Stimulated activated memory B cell treated with anti-CD40 and anti-IgM and Interleukin-4, amounts not matched to agents 10 μg/mL and 1 μg/mL and 100 μg/mL, for 72 hours (primary cell): ENCODE data around the gene UFSP1.

ENCODE experiments used
- ATAC-seq: fragments of 150-1000 bp; cut with Tn5 transposase; 2 replicates; pipeline ENCODE4 v1.10.0; 2021
- H3K27ac Mint-ChIP-seq: one replicate; pipeline ENCODE4 v1.8.0; 2022; ENCODE audit warnings: mild to moderate bottlenecking, mixed read lengths
- H3K27me3 Mint-ChIP-seq: one replicate; pipeline ENCODE4 v1.8.0; 2022; ENCODE audit warnings: mixed read lengths
- H3K36me3 Mint-ChIP-seq: one replicate; pipeline ENCODE4 v1.8.0; 2022; ENCODE audit warnings: mixed read lengths
- H3K4me1 Mint-ChIP-seq: one replicate; pipeline ENCODE4 v1.8.0; 2022; ENCODE audit warnings: mixed read lengths
- H3K4me3 Mint-ChIP-seq: one replicate; pipeline ENCODE4 v1.8.0; 2022; ENCODE audit warnings: mild to moderate bottlenecking, moderate library complexity, mixed read lengths
- H3K9me3 Mint-ChIP-seq: one replicate; pipeline ENCODE4 v1.8.0; 2022; ENCODE audit warnings: mixed read lengths

Gene UFSP1

DNA sequence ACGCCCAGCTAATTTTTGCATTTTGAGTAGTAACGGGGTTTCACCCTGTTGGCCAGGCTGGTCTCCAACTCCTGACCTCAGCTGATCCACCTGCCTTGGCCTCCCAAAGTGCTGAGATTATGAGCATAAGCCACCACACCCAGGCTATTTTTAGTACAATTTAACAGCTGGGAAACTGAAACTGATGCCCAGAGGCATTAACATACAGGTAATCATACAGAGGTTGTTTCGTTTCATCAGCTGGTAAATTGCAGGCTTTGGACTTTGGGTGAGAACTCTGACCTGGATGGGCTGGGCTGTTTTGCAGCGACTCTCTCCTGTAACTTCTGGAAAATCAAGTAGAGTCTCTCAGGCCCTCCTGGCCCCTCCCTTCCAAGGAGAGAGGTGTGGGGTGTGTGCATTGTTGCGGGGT, 12.4 kb upstream of the UFSP1 start:
- Mint-ChIP-seq H3K27ac (no peak overlapping the region), H3K9me3 (no peaks in the 10 kb centered on the region), H3K4me3 (no peak overlapping the region), H3K27me3 (peaks cover 51% of the 10 kb centered on the region), H3K4me1 (no peaks in the 10 kb centered on the region), H3K36me3 (no peaks in the 10 kb centered on the region)
- no peak for ATAC-seq

DNA sequence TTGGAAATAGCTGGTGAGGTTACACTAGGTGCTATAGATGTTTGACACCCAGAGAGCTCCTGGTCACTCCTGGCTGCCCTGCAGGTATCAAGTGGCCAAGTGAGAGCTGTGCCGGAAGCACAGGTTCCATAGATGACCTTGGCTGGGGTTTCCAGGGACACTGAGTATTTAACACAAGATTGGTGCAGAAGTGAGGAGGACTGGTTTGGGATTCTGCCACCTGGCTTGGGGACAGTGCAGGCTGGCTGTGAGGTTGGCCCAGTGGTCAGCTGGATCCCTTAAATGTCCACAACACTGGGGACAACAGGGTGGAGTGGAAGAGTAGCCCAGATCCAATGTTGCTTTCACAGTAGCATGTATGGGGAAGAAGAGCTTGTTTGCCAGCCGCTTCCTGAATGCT, 11.5 kb upstream of the UFSP1 start:
- no peaks in the 10 kb centered on the region for H3K36me3 Mint-ChIP-seq
- peaks cover 6% of the 10 kb centered on the region for H3K4me1 Mint-ChIP-seq
- H3K27me3 Mint-ChIP-seq, result peaks cover 58% of the 10 kb centered on the region
- no peaks in the 10 kb centered on the region for H3K9me3 Mint-ChIP-seq
- no peak for ATAC-seq
- no peak overlapping the region for H3K27ac Mint-ChIP-seq
- H3K4me3 Mint-ChIP-seq, result no peak overlapping the region

DNA sequence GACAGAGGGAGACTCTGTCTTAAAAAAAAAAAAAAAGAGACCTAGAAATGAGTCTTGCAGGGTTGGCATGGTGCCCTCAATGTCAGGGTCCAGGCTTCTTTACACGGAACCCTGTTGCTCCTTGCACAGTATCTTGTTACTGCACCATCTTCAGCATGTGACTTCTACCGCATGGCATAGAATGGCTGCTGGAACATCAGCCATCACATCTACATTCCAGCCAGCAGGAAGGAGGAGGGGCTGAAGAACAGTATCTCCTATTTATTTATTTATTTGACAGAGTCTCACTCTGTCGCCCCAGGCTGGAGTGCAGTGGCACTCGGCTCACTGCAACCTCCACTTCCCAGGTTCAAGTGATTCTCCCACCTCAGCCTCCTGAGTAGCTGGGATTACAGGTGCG, 9.9 kb upstream of the UFSP1 start:
- no peak for ATAC-seq
- H3K4me1 Mint-ChIP-seq, result peaks cover 16% of the 10 kb centered on the region
- no peaks in the 10 kb centered on the region for H3K36me3 Mint-ChIP-seq
- no peak overlapping the region for H3K27ac Mint-ChIP-seq
- H3K4me3 Mint-ChIP-seq, result no peak overlapping the region
- H3K9me3 Mint-ChIP-seq, result no peaks in the 10 kb centered on the region
- peaks cover 70% of the 10 kb centered on the region for H3K27me3 Mint-ChIP-seq

DNA sequence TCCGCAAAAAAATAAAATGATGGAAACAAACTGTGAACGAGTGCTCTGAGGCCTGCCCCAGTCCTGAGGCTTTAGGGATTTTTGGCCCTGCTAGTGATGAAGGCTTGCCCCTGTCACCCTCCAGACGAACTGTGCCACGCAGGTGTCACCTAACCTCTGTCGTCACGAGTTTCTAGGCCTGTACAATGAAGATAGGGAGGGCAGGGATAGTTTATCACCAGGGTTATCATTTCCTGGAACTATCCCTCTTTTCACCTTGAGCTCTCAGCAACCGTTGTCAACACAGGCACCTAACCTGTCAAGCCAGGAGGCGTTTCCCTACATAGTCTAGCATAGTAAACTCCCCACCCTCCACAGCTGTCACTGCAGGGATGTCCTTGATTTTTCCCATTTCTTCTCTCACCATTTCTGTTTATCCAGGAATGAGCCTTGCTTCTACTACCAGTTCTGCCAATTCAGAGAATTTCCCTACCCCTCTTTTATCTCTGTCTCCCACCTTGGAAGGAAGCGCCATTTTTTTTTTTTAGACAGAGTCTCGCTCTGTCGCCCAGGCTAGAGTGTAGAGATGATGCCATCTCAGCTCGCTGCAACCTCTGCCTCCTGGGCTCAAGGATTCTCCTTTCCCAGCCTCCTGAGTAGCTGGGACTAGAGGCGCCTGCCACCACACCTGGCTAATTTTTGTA, 8.4 kb upstream of the UFSP1 start:
- H3K36me3 Mint-ChIP-seq, result no peaks in the 10 kb centered on the region
- no peak overlapping the region for H3K27ac Mint-ChIP-seq
- H3K4me1 Mint-ChIP-seq, result peaks cover 23% of the 10 kb centered on the region
- ATAC-seq, result no peak
- no peaks in the 10 kb centered on the region for H3K9me3 Mint-ChIP-seq
- H3K4me3 Mint-ChIP-seq, result no peak overlapping the region
- H3K27me3 Mint-ChIP-seq, result peaks cover 83% of the 10 kb centered on the region

DNA sequence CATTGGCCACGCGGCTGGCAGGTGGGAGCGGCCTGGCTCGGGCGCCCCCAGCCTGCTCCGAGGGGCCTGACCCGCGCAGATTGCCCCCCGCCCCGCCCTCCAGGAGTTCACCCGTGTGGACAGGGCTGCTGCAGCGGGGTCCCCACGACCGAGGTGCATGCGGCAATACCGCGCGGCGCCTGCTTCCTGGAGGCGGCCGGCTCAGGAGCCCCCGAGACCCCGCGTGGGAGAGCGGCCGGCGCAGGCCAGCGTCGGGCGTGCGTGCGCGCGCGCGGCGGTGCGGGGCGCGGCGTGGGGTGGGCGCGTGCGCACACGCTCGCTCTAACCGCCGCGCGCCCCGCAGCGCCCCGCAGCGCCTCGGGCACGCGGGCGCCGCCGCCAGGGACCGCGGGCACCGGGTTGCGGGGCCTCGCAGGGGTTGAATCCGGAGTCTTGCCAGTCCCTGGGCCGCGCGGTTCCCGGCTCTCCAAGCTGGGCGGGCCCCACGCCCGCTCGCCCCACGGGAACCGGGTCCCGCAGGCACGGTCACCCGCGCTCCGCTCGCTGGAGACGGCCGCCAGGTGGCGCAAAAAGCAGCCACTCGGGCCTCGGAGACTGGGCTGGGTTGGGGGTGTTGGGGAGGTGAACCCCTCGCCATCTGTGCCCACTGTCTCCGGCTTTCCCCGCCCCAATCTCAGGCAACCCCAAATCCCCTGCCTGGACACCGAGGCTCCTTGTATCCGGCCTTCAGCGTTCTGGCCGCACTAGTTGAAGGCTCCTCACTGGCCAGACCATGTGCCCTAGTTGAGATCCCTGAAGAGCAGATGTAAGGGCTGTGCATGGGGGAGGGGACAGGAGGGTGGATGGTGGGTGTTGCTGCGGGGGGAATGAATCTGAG, 7.5 kb upstream of the UFSP1 start:
- peaks cover 84% of the 10 kb centered on the region for H3K27me3 Mint-ChIP-seq
- no peak overlapping the region for H3K27ac Mint-ChIP-seq
- H3K9me3 Mint-ChIP-seq, result no peaks in the 10 kb centered on the region
- H3K4me3 Mint-ChIP-seq, result peak overlapping the region; percentile 47
- peak; percentile 42 for ATAC-seq
- H3K4me1 Mint-ChIP-seq, result peaks cover 23% of the 10 kb centered on the region
- H3K36me3 Mint-ChIP-seq, result no peaks in the 10 kb centered on the region

DNA sequence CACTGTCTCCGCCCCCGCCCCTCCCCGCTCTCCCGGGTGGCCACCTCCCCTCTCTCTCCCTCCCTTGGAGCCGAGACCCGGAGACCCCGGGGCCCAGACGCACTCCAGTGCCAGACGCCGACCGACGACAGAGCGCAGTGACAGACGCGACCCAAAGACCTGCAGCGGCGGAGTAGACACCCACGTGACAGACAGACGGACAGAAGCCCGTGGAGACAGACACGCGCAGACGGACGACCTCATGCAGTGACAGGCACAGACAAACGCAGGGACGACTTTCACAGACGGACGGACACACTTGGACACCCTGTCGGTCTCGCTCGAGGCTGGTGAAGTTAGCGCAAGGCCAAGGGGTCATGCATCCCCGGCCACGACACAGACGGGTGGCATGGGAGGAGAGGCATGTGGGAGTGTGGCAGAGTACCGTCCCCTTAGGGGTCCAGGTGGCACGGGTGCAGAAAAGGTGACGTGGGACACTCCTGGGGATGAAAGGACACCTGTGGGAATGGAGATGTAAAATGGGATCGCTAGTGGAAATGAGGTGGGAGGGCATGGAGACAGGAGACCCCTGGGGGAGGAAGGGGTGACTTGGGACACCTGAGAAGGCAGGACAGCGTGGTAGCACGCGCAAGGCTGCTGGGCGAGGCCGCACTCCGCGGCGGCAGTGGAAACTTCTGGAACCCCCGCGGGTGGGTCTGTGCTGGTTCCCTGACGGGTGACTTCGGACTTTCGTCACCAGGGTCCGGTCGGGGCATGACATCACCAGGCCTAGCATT, 6.6 kb upstream of the UFSP1 start:
- no peak for ATAC-seq
- Mint-ChIP-seq H3K4me3 (peak overlapping the region; percentile 77), H3K27me3 (peaks cover 89% of the 10 kb centered on the region), H3K36me3 (no peaks in the 10 kb centered on the region), H3K27ac (no peak overlapping the region), H3K4me1 (peaks cover 28% of the 10 kb centered on the region), H3K9me3 (no peaks in the 10 kb centered on the region)

DNA sequence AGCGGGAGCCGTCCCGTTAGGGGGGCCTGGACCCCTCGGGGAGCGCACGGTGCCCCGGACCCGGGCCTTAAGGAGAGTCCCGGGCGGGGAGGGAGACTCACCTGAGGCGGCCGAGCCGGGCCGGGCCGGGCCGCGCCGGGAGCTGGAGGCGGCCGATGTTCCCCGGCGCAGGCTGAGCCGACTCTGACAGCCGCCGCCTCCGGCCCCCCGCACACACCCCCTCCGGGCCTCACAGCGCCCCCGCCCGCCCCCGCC, 6.1 kb upstream of the UFSP1 start, which contains the start of gene ACHE:
Gene ACHE, minus strand, starts transcription at position 188 of the 255 bp plus-strand sequence. CDS start 1,656 bp downstream, outside the sequence.
- H3K27me3 Mint-ChIP-seq, result peaks cover 89% of the 10 kb centered on the region
- ATAC-seq, result peak; percentile 31
- peak within 1 kb of the TSS; percentile 77 for H3K4me3 Mint-ChIP-seq
- no peaks in the 10 kb centered on the region for H3K9me3 Mint-ChIP-seq
- H3K36me3 Mint-ChIP-seq, result no peaks in the 10 kb centered on the region
- H3K4me1 Mint-ChIP-seq, result peaks cover 33% of the 10 kb centered on the region
- H3K27ac Mint-ChIP-seq, result no peak within 1 kb of the TSS

DNA sequence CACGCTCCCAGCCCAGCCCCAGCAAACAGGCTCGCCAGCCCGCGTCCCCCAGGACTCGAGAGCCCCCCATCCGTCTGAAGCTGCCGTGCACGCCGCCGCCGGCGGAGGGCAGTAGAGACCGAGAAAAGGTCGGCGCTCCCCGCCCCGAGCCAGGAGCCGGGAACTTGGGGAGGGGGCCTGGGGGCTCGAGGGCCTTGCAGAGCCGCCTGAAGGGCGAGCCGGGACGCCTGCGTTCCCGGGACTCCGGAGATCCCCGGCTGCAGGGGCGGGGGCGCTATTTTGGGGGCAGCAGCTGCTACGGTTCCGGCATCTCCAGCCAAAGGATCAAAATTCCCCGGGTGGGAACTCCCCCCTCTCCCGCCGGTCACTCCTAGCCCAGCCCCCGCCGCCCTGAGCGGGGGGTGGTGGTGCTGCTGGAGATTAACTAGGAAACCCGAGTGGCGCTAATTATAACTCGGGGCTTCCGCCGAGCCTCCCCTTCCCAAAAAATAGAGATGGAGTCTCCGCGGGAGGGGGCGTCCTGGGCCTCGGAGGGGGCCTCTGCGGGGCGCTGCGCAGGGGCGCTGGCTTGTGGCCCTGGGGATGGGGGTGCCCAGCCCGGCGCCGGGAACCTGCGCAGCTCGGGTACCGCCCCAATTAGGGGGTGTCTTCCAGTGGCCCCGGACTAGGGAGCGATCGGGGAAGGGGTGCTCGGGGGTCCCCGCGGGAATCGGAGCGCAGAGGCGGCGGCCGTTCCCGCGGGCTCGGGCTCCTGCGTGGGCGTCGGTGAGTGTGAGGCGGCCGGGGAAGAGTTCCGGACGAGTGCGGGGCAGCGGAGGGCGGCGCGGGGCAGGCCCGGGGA, 5.6 kb upstream of the UFSP1 start:
- Mint-ChIP-seq H3K9me3 (no peaks in the 10 kb centered on the region), H3K4me1 (peaks cover 39% of the 10 kb centered on the region), H3K4me3 (peak overlapping the region; percentile 55), H3K27me3 (peaks cover 89% of the 10 kb centered on the region), H3K36me3 (no peaks in the 10 kb centered on the region), H3K27ac (no peak overlapping the region)
- peak; percentile 43 for ATAC-seq

DNA sequence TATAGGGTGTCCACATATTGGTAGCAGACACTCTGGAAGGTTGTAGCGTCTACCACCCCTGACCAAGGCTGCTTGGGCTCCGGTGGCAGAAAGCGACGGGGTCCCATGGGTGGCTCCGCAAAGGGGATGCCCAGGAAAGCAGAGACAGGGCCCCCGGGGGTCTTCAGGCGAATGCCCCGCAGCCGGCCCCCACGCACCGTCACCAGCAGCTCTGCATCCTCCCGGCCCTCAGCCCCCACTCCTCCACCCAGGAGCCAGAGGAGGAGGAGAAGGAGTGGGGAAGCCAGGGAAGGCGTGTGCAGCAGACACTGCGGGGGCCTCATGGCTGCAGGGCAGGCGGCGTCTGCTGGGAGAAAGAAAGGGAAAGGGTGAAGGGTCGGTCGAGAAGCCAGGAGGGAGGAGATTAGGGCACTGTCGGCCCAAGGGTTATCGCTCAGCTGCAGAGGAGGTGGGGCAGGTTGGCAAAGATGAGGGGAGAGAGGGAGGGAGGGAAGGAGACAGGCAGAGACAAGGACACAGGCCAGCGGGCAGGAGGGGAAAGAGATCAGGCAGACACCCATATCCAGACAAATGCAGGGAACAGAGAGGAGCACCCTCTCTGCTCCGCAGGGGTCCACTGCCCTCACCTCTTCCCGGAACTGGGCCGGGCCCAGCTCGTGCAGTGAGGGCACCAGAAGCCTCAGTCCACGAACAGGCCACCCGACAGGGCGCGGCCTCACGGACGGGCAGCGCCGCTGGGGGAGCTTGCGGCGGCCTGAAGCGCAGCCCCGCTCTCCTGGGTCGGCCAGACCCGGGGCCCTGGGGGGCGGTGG, 4.6 kb upstream of the UFSP1 start:
- ATAC-seq, result no peak
- Mint-ChIP-seq H3K4me1 (peaks cover 43% of the 10 kb centered on the region), H3K4me3 (peak overlapping the region; percentile 60), H3K36me3 (no peaks in the 10 kb centered on the region), H3K9me3 (no peaks in the 10 kb centered on the region), H3K27ac (no peak overlapping the region), H3K27me3 (peaks cover 83% of the 10 kb centered on the region)

DNA sequence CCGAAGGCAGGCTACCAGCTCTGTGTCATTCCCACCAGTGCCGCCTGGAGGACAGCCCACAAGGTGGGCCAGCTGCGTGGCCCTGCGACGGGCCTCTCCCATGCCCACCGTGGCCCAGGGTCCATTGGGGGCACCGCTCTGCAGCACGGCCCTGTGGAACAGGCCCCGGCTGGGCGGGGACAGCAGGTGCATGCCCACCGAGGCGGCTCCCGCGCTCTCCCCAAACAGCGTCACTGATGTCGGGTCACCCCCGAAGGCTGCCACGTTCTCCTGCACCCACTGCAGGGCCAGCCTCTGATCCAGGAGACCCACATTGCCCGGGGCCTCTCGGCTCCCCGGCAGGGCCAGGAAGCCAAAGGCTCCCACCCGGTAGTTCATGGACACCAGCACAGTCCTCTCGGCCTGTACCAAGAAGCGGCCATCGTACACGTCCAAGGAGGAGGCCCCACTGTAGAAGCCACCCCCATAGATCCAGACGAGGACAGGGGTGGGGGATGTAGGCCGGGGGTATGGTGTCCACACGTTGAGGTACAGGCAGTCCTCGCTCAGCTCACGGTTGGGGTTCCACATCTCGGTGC, 3.9 kb upstream of the UFSP1 start:
- ATAC-seq, result no peak
- Mint-ChIP-seq H3K36me3 (peaks cover 2% of the 10 kb centered on the region), H3K9me3 (no peaks in the 10 kb centered on the region), H3K4me3 (no peak overlapping the region), H3K4me1 (peaks cover 47% of the 10 kb centered on the region), H3K27me3 (peaks cover 79% of the 10 kb centered on the region), H3K27ac (no peak overlapping the region)

DNA sequence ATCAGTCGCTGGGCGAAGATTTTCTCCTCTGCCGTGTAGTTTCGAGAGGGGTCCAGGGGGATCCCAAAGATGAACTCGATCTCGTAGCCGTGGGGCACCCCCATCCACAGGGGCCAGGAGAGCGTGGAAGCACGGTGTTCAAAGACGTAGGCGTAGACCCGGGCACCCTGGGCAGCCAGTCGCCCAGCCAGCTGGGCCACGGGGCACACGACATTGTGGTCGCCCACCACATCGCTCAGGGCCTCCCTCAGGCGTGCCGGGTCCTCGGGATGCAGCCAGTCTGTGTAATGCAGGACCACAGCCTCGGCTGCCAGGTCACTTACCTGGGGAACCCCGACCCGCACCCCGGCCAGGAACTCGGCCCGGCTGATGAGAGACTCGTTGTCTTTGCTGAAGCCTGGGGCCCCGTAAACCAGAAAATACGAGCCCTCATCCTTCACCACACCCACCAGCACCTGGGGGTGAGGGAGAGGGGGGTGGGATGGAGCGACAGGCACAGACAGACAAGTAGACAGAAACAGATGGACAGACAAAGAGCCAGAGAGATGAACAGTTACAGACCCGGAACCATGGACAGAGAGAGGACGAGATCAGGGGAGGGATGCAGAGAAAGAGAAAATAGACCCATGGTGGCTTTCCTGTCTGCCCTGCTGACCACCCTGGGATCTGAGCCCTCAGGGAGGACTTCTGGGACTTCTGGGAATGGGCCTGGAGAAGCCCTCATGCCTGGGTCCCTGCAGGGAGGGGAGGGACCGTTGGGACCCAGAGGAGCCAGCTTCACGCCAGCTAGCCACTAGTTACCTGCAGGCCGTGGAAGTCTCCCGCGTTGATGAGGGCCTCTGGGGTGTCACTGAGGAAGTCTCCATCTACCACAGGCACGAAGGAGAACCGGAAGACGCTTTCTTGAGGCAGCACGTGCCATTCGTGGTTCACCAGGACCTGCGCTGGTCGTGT, 3.1 kb upstream of the UFSP1 start:
- peaks cover 55% of the 10 kb centered on the region for H3K4me1 Mint-ChIP-seq
- no peak overlapping the region for H3K4me3 Mint-ChIP-seq
- no peak overlapping the region for H3K27ac Mint-ChIP-seq
- H3K27me3 Mint-ChIP-seq, result peaks cover 72% of the 10 kb centered on the region
- no peaks in the 10 kb centered on the region for H3K9me3 Mint-ChIP-seq
- no peak for ATAC-seq
- peaks cover 10% of the 10 kb centered on the region for H3K36me3 Mint-ChIP-seq

DNA sequence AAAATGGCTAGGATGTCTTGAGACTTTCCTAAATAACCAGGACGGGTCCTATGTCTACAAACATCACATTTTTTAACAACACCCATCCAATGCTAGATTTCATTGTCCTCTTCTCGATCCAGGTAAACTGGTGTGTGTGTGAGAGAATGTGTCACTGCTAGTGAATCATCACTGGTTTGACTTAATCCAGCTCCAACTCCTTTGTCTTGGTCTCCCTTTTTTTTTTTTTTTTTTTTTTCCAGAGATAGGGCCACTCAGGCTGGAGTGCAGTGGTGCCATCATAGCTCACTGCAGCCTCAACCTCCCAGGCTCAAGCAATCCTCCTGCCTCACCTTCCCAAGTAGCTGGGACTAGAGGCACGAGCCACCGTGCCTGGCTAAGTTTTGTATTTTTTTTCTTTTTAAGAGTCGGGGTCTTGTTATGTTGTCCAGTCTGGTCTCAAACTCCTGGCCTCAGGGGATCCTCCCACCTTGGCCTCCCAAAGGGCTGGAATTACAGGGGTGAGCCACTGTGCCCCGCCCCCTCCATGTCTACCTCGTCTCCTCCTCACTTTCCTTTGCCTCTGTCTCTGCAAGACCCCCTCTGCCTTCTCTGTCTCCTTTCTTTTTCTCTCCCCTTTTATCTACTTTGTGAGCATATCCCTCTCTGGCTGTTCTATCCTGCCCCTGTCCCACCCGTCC, 2.2 kb upstream of the UFSP1 start:
- Mint-ChIP-seq H3K4me1 (peaks cover 64% of the 10 kb centered on the region), H3K4me3 (no peak overlapping the region), H3K36me3 (peaks cover 19% of the 10 kb centered on the region), H3K27me3 (peaks cover 66% of the 10 kb centered on the region), H3K9me3 (no peaks in the 10 kb centered on the region), H3K27ac (no peak overlapping the region)
- no peak for ATAC-seq
